Endothelial cell of umbilical vein (primary cell): ENCODE measurements around the gene CYTH1. TPM values are rescaled to one million over a fixed set of nuclear protein-coding genes. Genes with fewer than 3 reads are reported as not detected.

Source experiments
- BruUV-seq: library from RNA; stranded (reverse); fragments of 400-500 nt; replicated peaks from 2 replicates; lab custom pipeline; 2021; lab: Mats Ljungman, UMichigan
- CTCF ChIA-PET: fragments of 300-600, 350-600 bp; sonication (Branson Sonifier 250); formaldehyde crosslinking; loops from one replicate; lab custom pipeline; 2021; ENCODE audit warnings: antibody characterized with exemption, inconsistent platforms; lab: Charles Lee
- POLR2A ChIA-PET: fragments of 300-600, 350-600 bp; sonication (Branson Sonifier 250); formaldehyde crosslinking; loops from one replicate; lab custom pipeline; 2021; ENCODE audit warnings: antibody characterized with exemption, inconsistent platforms; lab: Charles Lee
- DNase-seq: peaks from one replicate; pipeline ENCODE4 v3.0.0-alpha.2; 2011; ENCODE audit warnings: low read depth, low spot score
- FAIRE-seq: peaks from 2 replicates; lab custom pipeline; 2011; peaks lifted over from hg19 to GRCh38; lab: Jason Lieb, UNC
- H2AFZ ChIP-seq: 2 replicates; pipeline ENCODE4 v1.6.0; 2012; ENCODE audit warnings: low read depth, low read length, control low read depth, inconsistent platforms
- H3K27ac ChIP-seq: 2 replicates; pipeline ENCODE4 v1.5.1; 2011; ENCODE audit warnings: low read depth, mild to moderate bottlenecking, control low read depth, low read length, moderate library complexity; ENCODE audit not compliant: insufficient read depth
- H3K27me3 ChIP-seq, 2 experiments: 2 replicates each; pipeline versions ENCODE4 v1.6.0 to v1.6.1; 2011; ENCODE audit warnings: low read length in 2 of 2, mixed read lengths in 1 of 2; ENCODE audit not compliant: control insufficient read depth in 2 of 2, insufficient read depth in 2 of 2
- H3K36me3 ChIP-seq, 2 experiments: 2 replicates in 1 of 2; 3 replicates in 1 of 2; pipeline ENCODE4 v1.5.1; 2011; ENCODE audit warnings: low read length in 2 of 2, mild to moderate bottlenecking in 1 of 2, moderate library complexity in 1 of 2; ENCODE audit not compliant: control insufficient read depth in 2 of 2, insufficient read depth in 2 of 2; ENCODE audit errors: extremely low read depth in 1 of 2
- H3K4me1 ChIP-seq: 3 replicates; pipeline ENCODE4 v1.5.1; 2011; ENCODE audit warnings: mild to moderate bottlenecking, low read length; ENCODE audit not compliant: control insufficient read depth, insufficient read depth; ENCODE audit errors: extremely low read depth
- H3K4me2 ChIP-seq: 2 replicates; pipeline ENCODE4 v1.6.1; 2011; ENCODE audit warnings: low read length, control low read depth, mixed read lengths; ENCODE audit not compliant: insufficient read depth
- H3K4me3 ChIP-seq, 3 experiments: fragments of 200-600 bp in 1 of 3; sonication (generic), shearing (Covaris generic) in 1 of 3; replicated peaks in 1 of 3; 2 replicates each; pipeline ENCODE4 v1.5.1; 2011 to 2016; ENCODE audit warnings: control low read depth in 3 of 3, low read length in 3 of 3, mild to moderate bottlenecking in 2 of 3, inconsistent platforms in 1 of 3, low read depth in 1 of 3, moderate library complexity in 1 of 3; ENCODE audit not compliant: insufficient read depth in 1 of 3
- H3K79me2 ChIP-seq: 2 replicates; pipeline ENCODE4 v1.6.0; 2012; ENCODE audit warnings: low read length, inconsistent platforms; ENCODE audit not compliant: control insufficient read depth, insufficient read depth
- H3K9ac ChIP-seq: replicated peaks from 2 replicates; pipeline ENCODE3; 2011; ENCODE audit warnings: low read length, control low read depth; ENCODE audit not compliant: insufficient read depth; ENCODE audit errors: extremely low read depth
- H3K9me1 ChIP-seq: replicated peaks from 3 replicates; pipeline ENCODE4 v1.6.0; 2011; ENCODE audit warnings: mild to moderate bottlenecking, low read length; ENCODE audit not compliant: control insufficient read depth, insufficient read depth; ENCODE audit errors: extremely low read depth
- H3K9me3 ChIP-seq: replicated peaks from 2 replicates; pipeline ENCODE4 v1.5.1; 2012; ENCODE audit warnings: low read length, inconsistent platforms; ENCODE audit not compliant: control insufficient read depth, insufficient read depth
- H4K20me1 ChIP-seq: replicated peaks from 2 replicates; pipeline ENCODE3; 2011; ENCODE audit warnings: mild to moderate bottlenecking, low read length; ENCODE audit not compliant: control insufficient read depth, insufficient read depth; ENCODE audit errors: extremely low read depth
- EZH2 ChIP-seq: IDR thresholded peaks from 2 replicates; pipeline ENCODE4 v1.6.1; 2012; ENCODE audit warnings: borderline replicate concordance, low read depth, mild to moderate bottlenecking, moderate library complexity, low read length, inconsistent platforms; ENCODE audit not compliant: severe bottlenecking
- FOS ChIP-seq: IDR thresholded peaks from 2 replicates; pipeline ENCODE4 v1.6.1; 2011; ENCODE audit warnings: mild to moderate bottlenecking, low read length, moderate library complexity, borderline replicate concordance; ENCODE audit not compliant: insufficient read depth
- GATA2 ChIP-seq: IDR thresholded peaks from 2 replicates; pipeline ENCODE4 v1.7.0; 2011; ENCODE audit warnings: low read depth, mild to moderate bottlenecking, moderate library complexity, mixed read lengths, low read length; ENCODE audit not compliant: insufficient read length, insufficient read depth
- JUN ChIP-seq: IDR thresholded peaks from 2 replicates; pipeline ENCODE4 v1.6.1; 2011; ENCODE audit warnings: borderline replicate concordance, low read depth; ENCODE audit not compliant: insufficient read length, insufficient read depth
- MYC ChIP-seq: IDR thresholded peaks from one replicate; pipeline ENCODE4 v1.6.1; 2011; ENCODE audit warnings: mild to moderate bottlenecking, low read depth, low read length
- POLR2A ChIP-seq: IDR thresholded peaks from 2 replicates; pipeline ENCODE4 v1.6.1; 2012; ENCODE audit warnings: low read depth, mild to moderate bottlenecking, control low read depth, low read length
- POLR2AphosphoS5 ChIP-seq: IDR thresholded peaks from 2 replicates; pipeline ENCODE4 v1.6.1; 2012; ENCODE audit warnings: low read depth, mild to moderate bottlenecking, control low read depth, low read length, moderate library complexity; ENCODE audit not compliant: insufficient read depth
- dilution Hi-C: fragments of 300-500 bp; cut with MboI; formaldehyde crosslinking; loops from one replicate; pipeline ENCODE4 v1.15.0; 2019; ENCODE audit warnings: low sequenced_read_pairs; ENCODE audit not compliant: extremely low pct_ligation_motif_present
- intact Hi-C: fragments of 100-400 bp; cut with micrococcal nuclease; formaldehyde crosslinking; loops from one replicate; pipeline ENCODE4 v1.10.0; 2022
- polyA plus RNA-seq, 4 experiments: library from polyadenylated mRNA; depleted of rRNA in 3 of 4; stranded (reverse) in 3 of 4; unstranded in 1 of 4; fragments of >200 nt; gene quantifications; 2 replicates each; pipeline versions ENCODE4 v1.2.1 to v1.2.3, GENCODE V29; 2011 to 2012; ENCODE audit warnings: missing spikeins in 1 of 4
- total RNA-seq: library from RNA; stranded (reverse); gene quantifications from 2 replicates; pipeline ENCODE4 v1.2.3, GENCODE V29; 2021
- TF ChIP-seq, protein P1 (sequence below), 2 donors: IDR thresholded peaks; 1 replicate in 1 of 2; 2 replicates in 1 of 2; pipeline ENCODE4 v1.5.1; 2011; ENCODE audit warnings: low read length in 2 of 2, mild to moderate bottlenecking in 2 of 2, moderate library complexity in 2 of 2, control low read depth in 1 of 2, inconsistent platforms in 1 of 2, low read depth in 1 of 2; ENCODE audit not compliant: insufficient read depth in 1 of 2; ENCODE audit errors: extremely low read depth in 1 of 2
- TF ChIP-seq, protein P2 (sequence below): IDR thresholded peaks from 2 replicates; pipeline ENCODE4 v1.6.1; 2011; ENCODE audit not compliant: insufficient read depth, insufficient read length

CYTH1 gene
- total and polyA plus RNA-seq, 2 donors (not counting 3 experiments of a cell fraction or from before 2014, with no cell fraction given) = 35.9 to 49.9 TPM

DNA sequence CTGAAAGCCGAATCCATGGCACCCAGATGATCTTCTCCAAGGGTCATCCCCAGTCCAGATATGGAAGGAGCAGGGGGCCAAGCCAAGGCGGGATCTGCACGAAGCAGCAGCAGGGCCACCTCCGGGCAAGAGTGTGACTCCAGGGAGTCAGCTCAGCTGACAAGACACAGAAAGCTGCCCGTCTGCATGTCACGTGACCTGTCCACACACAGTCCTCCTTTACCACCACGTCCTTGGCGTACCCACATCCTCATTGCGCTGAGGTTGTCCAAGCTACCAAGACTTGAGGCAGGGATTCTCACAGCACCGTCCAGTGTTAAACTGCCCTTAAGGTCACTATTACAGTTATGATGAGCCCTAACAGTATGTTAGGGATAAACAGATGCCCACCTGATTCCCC, 11.3 kb upstream of the CYTH1 start:
- TF ChIP-seq, protein P1, sequence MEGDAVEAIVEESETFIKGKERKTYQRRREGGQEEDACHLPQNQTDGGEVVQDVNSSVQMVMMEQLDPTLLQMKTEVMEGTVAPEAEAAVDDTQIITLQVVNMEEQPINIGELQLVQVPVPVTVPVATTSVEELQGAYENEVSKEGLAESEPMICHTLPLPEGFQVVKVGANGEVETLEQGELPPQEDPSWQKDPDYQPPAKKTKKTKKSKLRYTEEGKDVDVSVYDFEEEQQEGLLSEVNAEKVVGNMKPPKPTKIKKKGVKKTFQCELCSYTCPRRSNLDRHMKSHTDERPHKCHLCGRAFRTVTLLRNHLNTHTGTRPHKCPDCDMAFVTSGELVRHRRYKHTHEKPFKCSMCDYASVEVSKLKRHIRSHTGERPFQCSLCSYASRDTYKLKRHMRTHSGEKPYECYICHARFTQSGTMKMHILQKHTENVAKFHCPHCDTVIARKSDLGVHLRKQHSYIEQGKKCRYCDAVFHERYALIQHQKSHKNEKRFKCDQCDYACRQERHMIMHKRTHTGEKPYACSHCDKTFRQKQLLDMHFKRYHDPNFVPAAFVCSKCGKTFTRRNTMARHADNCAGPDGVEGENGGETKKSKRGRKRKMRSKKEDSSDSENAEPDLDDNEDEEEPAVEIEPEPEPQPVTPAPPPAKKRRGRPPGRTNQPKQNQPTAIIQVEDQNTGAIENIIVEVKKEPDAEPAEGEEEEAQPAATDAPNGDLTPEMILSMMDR (IDR thresholded peaks at IDR 0.05; ENCODE audit: extremely low read depth in 1 of 2, insufficient read depth in 1 of 2, low read depth in 1 of 2, low read length in 2 of 2) = no peak
- TF ChIP-seq POLR2AphosphoS5 (no peak), JUN (no peak), GATA2 (no peak), POLR2A (no peak), MYC (no peak), EZH2 (no peak), FOS (no peak)
- TF ChIP-seq, protein P2, sequence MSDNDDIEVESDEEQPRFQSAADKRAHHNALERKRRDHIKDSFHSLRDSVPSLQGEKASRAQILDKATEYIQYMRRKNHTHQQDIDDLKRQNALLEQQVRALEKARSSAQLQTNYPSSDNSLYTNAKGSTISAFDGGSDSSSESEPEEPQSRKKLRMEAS = no peak
- dilution Hi-C loops = no loop called here

More for the DNA sequence above, 11.3 kb upstream of the CYTH1 start:
- Histone ChIP-seq H3K9ac (no peak overlapping the region), H3K9me3 (no peaks in the 10 kb centered on the region), H4K20me1 (no peaks in the 10 kb centered on the region), H3K36me3 (peaks cover 2 to 26% of the 10 kb centered on the region in 2 experiments), H3K79me2 (no peaks in the 10 kb centered on the region), H3K27ac (no peak overlapping the region), H3K4me1 (peaks cover 8% of the 10 kb centered on the region), H3K4me2 (no peak overlapping the region), H3K4me3 (no peak overlapping the region), H3K27me3 (no peaks in the 10 kb centered on the region), H2AFZ (no peak overlapping the region), H3K9me1 (no peaks in the 10 kb centered on the region)
- intact Hi-C loops = no loop called here
- FAIRE-seq (no peak), DNase-seq (no peak)
- ChIA-PET CTCF (no interaction called here), POLR2A (no interaction called here)
- BruUV-seq = no TSS peak
